ENCODE measurements around the gene SLC22A5.
A peak's percentile ranks its signal among the peaks of the same experiment; 100 is the strongest.

The SLC22A5 gene

DNA sequence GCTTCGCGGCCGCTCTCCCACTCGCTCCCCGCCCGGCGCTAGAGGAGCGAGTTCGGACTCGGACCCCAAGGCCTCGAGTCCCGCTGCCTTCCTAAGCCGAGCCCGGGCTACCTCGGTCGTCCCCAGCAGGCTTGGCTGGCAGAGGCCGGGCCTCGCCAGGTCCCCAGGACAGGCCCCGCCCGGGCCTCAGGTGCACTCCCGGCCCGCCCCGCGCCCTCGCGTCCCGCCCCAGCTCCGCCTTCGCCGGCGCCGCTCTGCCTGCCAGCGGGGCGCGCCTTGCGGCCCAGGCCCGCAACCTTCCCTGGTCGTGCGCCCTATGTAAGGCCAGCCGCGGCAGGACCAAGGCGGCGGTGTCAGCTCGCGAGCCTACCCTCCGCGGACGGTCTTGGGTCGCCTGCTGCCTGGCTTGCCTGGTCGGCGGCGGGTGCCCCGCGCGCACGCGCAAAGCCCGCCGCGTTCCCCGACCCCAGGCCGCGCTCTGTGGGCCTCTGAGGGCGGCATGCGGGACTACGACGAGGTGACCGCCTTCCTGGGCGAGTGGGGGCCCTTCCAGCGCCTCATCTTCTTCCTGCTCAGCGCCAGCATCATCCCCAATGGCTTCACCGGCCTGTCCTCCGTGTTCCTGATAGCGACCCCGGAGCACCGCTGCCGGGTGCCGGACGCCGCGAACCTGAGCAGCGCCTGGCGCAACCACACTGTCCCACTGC is at the start of gene SLC22A5:
Gene SLC22A5 (plus strand): TSS at position 237 of the 707 bp plus-strand sequence. CDS start 263 bp downstream, at position 500.
- peak; percentile 80 for DNase-seq

DNA sequence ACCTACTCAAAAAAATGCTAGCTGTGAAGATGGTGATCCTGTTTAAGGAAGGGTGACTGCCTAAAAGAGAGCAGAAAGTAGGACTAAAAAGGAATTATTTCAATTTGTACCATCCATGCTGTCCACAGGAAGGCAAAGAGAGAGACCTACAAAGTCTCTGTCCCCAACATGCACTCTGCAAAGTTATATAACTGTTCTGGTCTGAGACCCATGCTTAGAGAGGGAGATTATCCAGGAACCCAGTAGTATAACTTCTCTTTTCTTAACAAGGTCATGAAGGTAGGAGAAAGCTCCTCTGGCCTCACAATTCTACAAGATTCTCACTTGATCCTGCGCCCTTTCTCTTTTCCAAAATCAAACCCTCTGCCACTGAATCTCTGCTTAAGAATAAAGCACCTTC is 49.5 kb upstream of the SLC22A5 start:
- no peak for DNase-seq

DNA sequence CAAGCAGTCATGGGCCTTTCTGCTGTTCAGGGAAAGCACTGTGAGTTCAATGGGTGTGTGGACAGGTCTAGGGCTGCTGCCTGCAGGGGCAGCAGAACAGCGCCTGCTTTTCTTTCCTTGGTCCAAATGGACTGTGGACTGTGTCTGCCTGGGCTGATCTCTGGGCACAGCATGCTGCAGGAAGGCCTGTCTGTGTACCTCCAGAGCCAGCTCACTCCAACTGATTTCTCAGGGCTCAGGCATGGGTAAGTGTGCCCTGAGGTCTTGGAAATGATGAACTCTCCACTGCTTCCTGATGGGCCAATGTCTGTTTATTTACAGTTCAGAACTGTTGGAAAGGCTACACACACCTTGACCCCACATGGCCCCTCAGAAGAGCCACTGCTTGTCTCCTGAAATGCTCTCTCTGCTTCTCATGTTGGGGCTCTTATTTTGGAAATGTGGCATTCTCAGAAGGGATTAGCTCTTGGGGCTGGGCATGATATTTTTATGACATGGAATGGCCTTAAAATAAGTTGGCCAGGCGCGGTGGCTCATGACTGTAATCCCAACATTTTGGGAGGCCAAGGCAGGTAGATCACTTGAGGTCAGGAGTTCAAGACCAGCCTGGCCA is 48.3 kb upstream of the SLC22A5 start:
- no peak for DNase-seq

DNA sequence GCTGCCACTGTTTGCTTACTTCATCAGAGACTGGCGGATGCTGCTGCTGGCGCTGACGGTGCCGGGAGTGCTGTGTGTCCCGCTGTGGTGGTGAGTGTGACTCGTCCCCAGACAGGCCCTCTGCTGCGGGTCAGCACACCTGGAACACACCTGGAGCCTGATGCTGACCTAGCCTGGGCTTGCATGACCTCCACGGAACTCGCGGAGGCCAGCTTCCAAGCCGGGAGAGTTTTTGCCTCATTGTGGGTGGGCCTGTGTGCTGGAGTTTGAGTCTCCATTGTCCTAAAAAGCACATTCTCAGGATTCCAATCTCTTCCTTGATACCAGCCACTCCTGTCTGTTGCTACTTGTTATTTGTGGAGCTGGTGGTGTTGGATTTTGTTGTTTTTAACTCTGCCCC is 47.2 kb upstream of the SLC22A5 start:
- no peak for DNase-seq

DNA sequence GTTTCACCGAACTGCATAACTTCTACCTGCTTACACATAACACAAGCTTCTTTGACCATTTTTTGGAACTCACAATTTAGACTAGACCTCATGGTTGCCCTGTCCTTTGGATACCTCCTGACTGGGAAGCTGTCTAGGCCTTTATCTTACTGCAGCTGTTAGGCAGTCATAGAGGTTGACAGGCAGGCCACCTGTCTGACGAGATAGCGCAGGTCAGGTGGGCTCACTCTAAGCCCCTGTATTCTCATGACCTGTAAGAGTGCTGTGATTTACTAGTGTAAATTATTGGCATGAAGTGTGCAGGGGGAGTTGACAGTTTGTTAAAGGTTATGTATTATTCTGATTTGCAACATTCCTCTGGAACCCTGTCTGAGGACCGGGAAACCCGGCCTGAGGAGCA is 46.3 kb upstream of the SLC22A5 start:
- DNase-seq, result no peak

DNA sequence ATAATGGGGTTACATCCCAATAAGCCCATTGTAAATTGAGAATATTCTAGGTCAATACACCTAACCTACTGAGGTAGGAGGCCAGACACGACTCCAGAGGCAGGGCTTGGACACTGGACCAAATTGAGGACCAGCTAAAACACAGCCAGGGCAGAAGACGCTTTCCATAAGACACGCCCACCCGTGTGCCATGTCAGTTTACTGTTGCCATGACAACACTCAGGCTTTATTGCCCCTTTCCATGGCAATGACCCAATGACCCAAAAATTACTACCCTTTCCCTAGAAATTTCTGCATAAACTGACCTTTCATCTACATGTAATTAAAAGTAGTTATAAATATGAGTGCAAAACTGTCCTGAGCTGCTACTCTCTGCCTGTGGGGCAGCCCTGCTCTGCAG is 43.8 kb upstream of the SLC22A5 start:
- DNase-seq, result no peak

DNA sequence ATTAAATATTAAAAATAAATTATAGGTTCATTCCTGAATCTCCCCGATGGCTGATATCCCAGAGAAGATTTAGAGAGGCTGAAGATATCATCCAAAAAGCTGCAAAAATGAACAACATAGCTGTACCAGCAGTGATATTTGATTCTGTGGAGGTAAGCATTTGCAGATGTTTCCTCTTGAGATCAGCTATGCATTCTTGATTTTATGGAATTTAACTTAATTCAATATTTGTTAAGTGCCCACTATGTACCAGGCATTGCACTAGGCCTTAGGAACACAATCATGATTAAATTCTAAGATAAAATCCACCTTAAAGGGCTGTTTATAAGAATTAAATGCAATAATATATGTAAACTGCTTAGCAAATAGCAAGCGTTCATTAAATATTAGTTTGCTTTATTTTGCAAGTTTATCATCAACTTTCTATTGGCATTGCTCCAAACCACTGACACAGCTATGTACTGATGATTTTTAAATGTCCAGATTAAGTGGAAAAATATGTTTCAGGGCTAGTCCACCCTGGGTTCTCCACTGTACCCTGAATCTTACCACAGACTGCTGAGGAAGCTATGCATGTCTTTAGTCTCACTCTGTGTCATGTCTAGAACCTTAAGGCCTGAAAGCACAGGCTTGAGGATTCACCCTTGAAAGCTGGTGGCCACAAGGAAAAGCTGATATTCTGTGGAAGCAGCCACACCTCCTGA is 42.1 kb upstream of the SLC22A5 start:
- DNase-seq, result no peak

DNA sequence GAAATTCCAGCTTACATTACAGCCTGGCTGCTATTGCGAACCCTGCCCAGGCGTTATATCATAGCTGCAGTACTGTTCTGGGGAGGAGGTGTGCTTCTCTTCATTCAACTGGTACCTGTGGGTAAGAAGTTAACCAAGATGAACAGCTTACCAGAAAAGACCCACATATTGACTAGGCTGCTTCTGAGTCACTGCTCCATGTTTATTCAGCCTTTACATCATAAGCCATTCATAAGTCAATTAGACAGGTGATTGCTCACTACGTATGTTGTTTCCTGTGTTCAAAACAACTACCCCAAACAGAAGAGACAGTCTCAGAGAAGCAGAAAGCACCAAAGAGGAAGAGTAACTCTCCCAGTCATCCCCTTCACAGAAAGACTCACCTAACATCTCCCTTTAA is 34.7 kb upstream of the SLC22A5 start:
- no peak for DNase-seq

DNA sequence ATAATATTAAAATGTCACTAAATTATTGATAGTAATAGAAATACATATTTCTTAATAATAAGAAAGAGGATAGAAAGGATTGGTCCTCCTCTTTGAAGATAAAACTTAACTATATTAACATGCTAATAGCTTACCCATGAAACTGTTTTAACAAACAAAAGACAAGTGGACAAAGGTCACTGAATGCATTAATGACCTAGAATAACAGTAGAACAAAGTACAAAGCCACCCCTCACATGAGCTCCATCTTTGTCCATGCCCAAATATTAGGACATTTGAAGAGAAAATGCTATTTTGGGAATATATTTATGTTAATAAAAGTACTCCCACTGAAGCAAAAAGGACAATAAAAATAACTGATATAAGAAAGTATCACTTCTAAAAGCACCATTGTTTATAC is 34.1 kb upstream of the SLC22A5 start:
- DNase-seq, result no peak

DNA sequence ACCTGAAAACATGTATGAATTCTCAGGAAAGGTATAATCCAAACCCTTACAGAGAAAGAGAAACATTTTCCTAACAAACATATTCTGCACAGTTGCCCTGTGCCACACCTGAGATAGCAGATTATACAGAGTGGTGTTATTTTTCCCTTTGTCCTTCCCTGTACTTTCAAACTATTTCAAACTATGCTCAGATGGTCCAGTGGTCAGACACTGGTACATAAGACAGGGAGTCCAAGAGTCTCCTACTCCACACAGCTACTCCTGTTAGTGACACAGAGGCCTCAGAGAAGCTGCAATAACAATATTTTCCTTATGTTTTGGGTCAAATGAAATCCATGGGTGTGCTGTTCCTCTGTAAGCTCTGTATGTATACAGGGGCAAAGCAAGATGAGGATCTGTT is 30.0 kb upstream of the SLC22A5 start:
- no peak for DNase-seq

DNA sequence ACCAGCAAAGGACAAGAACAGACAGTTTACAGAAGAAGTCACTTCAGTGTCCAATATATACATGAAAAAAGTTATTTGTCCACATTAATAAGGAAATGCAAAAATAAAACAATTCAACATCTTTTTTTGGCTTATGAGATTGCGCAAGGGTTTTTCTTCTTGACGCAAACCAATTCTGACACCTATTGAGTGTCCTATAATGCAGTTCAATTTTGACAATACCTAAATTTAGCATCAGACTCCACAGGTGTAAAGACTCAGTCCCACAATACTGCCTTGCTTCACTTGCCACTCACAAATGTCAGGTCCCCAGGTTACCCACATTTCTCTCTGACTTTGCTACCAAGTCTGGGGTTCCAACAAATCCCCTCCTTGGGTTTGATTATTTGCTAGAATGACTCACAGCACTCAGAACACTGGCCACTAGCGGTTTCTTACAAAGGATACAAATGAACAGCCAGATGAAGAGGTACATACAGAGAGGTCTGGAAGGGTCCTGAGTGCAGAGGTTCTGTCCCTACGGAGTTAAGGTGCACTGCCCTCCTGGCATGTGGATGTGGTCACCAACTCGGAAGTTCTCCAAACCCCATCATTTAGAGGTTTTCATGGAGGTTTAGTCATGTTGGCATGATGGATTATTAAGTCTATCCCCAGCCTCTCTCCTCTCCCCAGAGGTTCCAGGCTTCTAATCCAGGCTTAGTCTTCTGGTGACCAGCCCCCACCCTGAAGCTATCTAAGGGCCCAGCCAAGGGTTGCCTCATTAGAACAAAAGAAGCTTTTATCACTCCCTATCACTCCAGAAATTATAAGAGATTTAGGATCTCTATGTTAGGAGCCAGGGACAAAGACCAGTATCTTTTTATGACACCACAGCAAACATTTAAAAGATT is 27.0 kb upstream of the SLC22A5 start:
- no peak for DNase-seq

DNA sequence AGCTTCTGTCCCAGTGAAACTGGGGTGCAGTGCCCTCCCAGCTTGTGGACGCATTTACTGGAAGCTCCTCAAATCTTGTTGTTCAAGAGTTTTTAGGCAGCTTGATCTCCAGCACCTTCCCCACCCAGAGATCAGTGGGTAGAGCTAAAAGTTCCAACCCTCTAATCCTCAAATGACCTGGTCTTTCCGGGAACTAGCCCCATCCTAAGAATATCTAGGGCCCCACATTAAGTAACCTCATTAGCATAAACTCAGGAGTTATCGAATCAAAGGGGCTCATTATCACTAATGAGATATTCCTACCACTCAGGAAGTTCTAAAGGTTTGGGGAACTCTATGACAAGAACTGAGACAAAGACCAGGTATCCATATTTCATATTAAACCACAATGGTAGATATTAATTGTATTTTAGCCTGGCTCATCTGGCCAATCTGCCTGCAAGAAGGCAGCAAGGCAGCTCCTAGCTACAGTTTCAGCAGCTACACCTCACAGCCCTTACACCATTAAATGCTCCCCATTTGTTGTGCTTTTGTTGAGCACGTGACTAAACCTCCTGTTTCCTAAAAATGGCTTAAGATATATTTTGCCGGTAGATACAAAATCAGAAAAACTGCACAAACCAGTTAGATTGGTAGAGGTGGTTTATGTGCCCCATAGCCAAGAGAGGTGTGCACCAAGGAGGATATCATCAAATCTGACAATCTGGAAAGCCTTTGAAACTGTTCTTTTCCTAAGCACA is 24.6 kb upstream of the SLC22A5 start:
- DNase-seq, result no peak

DNA sequence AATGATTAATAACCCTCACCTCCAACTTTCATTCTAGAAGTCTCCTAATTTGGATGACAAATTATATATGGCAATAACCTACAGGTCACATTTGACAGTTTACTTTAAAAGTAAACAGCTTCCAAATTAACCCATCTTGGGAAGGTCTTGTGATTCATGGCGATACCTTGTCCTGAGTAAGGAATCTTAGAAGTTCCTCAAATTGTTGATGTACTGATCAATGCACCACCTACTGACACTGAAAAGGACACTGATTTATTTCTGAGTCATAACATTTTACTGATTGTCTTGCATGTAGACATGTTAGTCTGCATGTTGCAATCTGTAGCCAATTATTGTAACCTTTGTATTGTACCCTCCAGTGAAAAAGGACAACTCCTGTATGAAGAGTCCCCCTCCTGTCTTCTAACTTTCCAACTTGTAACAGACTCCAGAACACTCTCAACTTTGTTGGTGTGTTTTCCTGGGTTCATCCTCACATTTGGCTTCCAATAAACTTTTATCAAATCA is 16.0 kb upstream of the SLC22A5 start:
- DNase-seq, result no peak

DNA sequence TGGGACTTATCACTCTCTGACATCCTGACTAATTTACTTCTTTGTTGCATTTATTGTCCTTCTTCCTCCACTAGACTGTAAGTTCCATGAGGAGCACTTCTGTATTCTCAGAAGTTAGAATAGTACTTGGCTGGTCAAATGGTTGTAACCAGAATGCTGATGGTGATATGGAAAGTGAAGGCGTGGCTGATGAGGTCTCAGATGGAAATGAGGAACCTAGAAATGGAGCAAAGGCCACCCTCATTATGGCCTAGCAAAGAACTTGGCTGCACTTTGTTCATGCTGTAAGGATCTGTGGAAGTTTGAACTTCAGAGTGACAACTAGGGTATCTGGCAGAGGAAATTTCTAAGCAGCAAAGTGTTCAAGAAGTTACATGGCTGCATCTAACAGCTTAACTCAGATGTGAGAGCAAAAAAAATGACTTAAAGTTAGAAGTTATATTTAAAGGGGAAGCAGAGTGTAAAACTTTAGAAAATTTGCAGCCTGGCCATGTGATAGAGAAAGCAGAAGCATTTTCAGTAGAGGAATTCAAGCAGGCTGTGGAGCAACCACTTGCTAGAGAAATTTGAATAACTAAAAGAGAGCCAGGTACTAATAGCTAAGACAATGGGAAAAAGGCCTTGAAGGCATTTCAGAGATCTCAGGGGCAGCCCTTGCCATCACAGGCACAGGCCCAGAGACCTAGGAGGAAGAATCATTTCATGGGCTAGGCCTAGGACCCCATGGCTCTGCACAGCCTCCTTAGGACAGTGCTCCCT is 14.9 kb upstream of the SLC22A5 start:
- no peak for DNase-seq

DNA sequence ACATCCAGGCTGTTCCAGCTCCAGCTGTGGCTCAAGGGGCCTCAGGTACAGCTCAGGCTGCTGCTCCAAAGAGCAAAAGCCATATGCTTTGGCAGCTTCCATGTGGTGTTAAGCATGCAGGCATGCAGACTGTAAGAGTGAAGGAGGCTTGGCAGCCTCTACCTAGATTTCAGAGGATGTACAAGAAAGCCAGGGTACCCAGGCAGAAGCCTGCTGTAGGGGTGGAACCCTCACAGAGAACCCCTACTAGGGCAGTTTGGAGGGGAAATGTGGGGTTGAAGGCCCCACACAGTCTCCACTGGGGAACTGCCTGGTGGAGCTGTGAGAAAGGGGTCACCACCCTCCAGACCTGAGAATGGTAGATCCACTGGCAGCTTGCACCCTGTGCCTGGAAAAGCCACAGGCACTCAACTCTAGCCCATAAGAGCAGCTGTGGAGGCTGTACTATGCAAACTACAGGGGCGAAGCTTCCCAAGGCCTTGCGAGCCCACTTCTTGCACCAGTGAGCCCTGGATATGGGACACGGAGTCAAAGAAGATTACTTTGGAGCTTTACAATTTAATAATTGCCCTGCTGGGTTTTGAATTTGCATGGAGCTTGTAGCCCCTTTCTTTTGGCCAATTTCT is 14.3 kb upstream of the SLC22A5 start:
- no peak for DNase-seq

DNA sequence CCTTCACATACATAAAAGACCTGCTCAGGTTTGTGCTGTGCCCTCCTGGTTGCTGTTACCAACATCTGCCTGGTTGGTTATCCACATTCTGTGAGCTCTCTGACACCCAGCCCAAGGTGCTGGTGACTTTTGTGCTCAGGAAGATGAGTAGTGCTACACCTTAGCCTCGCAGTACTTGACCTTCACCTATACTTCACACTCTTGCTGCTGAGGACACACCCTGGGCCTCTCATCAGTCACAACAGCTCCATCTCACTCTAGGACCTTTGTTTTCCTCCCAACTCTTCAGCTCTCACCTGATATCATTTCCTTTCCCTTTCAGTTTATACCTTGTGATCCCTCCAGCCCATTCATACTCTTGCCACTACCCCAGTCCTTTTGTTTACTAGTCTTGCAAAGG is 10.7 kb upstream of the SLC22A5 start:
- no peak for DNase-seq

DNA sequence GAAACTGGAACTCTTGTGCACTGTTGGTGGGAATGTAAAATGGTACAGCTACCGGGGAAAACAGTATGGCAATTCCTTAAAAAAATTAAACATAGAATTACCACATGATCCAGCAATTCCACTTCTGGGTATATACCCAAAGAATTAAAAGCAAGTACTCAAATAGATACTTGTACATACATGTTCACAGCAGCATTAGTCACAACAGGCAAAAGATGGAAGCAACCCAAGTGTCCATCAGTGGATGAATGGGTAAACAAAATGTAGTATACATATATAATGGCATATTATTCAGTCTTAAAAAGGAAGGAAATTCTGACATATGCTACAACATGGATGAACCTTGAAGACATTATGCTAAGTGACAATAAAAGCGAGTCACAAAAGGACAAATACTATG is 7.4 kb upstream of the SLC22A5 start:
- no peak for DNase-seq

DNA sequence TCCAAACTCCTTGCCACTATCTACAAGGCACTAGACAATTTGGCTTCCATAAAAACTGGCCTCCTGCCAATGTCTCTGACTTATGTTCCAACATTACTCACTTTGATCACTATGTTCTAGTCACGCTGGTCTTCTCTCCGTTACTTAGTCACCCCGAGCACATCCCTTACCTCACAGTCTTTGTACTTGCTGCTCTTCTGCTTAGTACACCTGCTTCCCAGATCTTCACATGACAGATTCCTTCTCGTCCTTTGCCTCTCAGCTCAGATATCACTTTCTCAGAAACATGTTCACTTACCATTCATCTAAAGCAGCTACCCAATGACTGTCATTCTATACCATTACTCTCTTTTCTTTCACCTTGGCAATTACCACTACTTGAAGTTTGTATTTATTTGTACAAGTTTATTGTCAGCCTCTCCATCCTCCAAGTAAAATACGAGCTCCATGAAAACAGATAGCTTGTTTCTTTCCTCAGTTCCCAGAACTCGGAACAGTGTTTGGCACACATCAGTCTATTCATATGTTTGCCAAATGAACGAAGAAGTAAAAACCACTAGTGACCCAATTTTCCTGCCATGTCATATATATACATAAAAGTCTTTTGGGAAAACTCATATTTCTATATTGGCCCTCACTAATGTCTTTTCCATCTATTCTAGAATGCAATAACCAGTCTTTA is 5.9 kb upstream of the SLC22A5 start:
- peak; percentile 93 for DNase-seq

DNA sequence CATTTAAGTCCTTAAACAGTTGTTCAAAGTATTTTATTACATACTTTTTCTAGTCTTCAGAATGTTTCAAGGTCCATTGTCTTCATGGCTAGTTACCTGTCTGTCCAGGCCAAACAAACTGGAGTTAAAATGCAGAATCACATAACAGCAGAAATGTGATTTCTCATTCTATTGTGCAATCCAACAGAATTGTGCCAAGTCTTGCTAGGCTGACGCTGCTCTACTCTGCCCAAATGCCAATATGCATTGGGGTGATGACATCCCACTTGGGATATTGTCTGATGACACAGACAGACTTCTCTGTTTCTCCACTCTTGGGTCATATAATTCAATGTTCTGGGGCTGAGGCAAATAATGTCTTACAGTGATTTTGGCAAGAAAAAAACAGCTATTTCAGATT is 5.2 kb upstream of the SLC22A5 start:
- DNase-seq, result peak; percentile 89

DNA sequence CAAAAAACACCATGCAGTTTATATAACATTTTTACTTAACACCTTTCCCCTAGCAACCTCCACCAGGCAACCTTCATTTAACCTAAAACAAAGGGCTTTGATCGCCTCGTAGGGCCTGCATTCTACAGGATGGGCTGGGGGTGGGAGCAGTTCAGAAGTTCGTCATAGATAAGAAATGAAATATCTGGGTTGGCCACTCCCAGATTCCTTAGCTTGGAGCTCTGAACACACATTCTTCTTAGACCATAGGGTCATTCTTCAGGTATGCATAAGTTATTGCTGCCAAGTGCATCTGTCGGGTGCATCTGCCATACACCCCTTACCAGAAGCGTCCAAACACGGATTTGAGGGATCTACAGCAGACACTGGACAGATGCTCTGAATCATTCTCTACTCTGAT is 4.3 kb upstream of the SLC22A5 start:
- peak; percentile 98 for DNase-seq

Data from NCI-H226 (cell line).